Measurements from ENCODE around the gene GNS. TPM values are rescaled to one million over a fixed set of nuclear protein-coding genes. Genes with fewer than 3 reads are reported as not detected.

The GNS gene
- polyA plus RNA-seq, 1 donor from 2014 or later: 39.0 TPM

DNA sequence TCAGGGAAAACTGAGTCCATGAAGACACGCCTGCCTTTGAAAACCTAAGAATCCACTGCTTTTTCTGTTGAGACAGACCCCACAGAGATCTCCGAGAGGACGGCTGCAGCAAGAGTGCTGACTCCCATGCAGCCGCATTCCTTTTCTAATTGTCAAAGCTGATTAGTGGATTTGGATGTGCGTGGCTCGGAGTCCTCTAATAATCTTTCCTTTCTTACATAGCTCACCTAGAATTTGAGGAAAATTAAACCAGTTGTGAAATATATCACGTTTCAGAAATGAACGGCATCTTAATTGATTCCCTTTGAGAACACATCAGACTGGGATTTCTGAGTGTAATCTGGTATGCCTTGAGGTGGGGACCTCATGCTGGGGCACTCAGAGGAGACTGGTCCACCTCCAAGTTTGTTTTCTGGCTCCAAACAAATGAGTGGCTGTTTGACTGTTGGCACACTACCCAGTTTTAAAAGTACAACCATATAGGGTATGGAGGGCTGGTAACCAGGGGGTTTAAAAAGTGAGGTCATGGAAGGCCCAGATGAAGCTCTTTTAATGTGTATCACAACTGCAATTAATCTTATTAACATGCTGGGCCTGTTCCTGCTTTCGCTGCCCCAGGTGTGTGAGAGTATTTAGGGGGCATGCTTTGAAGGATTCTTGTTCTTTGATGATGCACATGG is 85.6 kb downstream of the GNS start:
- Histone ChIP-seq H3K9me3 (ENCODE audit: low read length) (no peaks in the 10 kb centered on the region), H3K27ac (ENCODE audit: low read length) (no peak overlapping the region), H3K36me3 (ENCODE audit: insufficient read depth, low read length) (no peaks in the 10 kb centered on the region), H3K27me3 (ENCODE audit: insufficient read depth, low read depth, low read length) (no peaks in the 10 kb centered on the region), H3K79me2 (replicated peaks; ENCODE audit: insufficient read depth, low read length) (no peaks in the 10 kb centered on the region), H3K9ac (ENCODE audit: low read length) (no peak overlapping the region), H2AFZ (ENCODE audit: low read depth, low read length) (no peak overlapping the region), H4K20me1 (ENCODE audit: insufficient read depth) (no peaks in the 10 kb centered on the region), H3K4me2 (ENCODE audit: low read length) (no peak overlapping the region), H3K4me3 (ENCODE audit: low read length) (no peak overlapping the region), H3F3A (ENCODE audit: insufficient read depth, low read length, poor library complexity, severe bottlenecking) (no peaks in the 10 kb centered on the region), H3K9me2 (ENCODE audit: insufficient read depth, low read length) (no peaks in the 10 kb centered on the region)
- TF ChIP-seq MXI1 (conservative IDR thresholded peaks at IDR 0.05; ENCODE audit: poor library complexity, severe bottlenecking) (no peak), RAD21 (conservative IDR thresholded peaks at IDR 0.05) (no peak), EP300 (conservative IDR thresholded peaks at IDR 0.05; ENCODE audit: poor library complexity, severe bottlenecking) (no peak), TAF1 (IDR thresholded peaks at IDR 0.05; ENCODE audit: low read depth) (no peak), EZH2 (IDR thresholded peaks at IDR 0.05; ENCODE audit: borderline replicate concordance, insufficient read depth, low read length, poor library complexity, severe bottlenecking) (no peak), POLR2AphosphoS5 (IDR thresholded peaks at IDR 0.05) (no peak), CTCF (IDR thresholded peaks at IDR 0.05; ENCODE audit: poor library complexity, severe bottlenecking) (no peak), SMC3 (conservative IDR thresholded peaks at IDR 0.05; ENCODE audit: poor library complexity) (no peak)
- TF ChIP-seq, protein P1, sequence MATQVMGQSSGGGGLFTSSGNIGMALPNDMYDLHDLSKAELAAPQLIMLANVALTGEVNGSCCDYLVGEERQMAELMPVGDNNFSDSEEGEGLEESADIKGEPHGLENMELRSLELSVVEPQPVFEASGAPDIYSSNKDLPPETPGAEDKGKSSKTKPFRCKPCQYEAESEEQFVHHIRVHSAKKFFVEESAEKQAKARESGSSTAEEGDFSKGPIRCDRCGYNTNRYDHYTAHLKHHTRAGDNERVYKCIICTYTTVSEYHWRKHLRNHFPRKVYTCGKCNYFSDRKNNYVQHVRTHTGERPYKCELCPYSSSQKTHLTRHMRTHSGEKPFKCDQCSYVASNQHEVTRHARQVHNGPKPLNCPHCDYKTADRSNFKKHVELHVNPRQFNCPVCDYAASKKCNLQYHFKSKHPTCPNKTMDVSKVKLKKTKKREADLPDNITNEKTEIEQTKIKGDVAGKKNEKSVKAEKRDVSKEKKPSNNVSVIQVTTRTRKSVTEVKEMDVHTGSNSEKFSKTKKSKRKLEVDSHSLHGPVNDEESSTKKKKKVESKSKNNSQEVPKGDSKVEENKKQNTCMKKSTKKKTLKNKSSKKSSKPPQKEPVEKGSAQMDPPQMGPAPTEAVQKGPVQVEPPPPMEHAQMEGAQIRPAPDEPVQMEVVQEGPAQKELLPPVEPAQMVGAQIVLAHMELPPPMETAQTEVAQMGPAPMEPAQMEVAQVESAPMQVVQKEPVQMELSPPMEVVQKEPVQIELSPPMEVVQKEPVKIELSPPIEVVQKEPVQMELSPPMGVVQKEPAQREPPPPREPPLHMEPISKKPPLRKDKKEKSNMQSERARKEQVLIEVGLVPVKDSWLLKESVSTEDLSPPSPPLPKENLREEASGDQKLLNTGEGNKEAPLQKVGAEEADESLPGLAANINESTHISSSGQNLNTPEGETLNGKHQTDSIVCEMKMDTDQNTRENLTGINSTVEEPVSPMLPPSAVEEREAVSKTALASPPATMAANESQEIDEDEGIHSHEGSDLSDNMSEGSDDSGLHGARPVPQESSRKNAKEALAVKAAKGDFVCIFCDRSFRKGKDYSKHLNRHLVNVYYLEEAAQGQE (IDR thresholded peaks at IDR 0.05; ENCODE audit: borderline replicate concordance): no peak

DNA sequence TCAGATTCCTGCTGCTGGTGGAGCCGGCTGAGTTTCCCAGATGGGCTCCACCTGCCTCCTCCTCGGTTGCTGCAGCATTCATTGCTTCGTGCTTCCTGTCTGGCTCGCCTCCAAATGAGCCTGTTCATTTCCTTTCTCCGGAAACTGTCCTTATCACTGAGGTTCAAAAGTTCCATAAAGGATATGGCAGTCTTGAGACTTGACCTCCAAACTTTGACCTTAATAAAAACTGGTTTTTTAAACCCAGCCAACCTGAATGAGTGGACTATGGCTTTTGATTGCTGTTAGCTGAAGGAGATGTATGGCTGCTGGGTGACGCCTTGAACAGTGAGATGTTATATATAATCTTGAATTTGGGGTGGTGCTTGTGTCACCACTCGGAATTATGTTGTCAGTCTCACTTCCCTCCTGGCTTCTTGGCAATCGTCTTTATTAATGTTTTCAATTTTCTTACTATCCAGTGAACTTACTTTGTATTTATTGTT is 86.2 kb downstream of the GNS start:
- no peaks in the 10 kb centered on the region for H3K79me2 ChIP-seq (replicated peaks; ENCODE audit: insufficient read depth, low read length)
- no peaks in the 10 kb centered on the region for H4K20me1 ChIP-seq (ENCODE audit: insufficient read depth)
- no peak for TF ChIP-seq SMC3 (conservative IDR thresholded peaks at IDR 0.05; ENCODE audit: poor library complexity)
- TF ChIP-seq EZH2 (IDR thresholded peaks at IDR 0.05; ENCODE audit: borderline replicate concordance, insufficient read depth, low read length, poor library complexity, severe bottlenecking): no peak
- no peak for TF ChIP-seq TAF1 (IDR thresholded peaks at IDR 0.05; ENCODE audit: low read depth)
- no peak for TF ChIP-seq CTCF (IDR thresholded peaks at IDR 0.05; ENCODE audit: poor library complexity, severe bottlenecking)
- TF ChIP-seq, protein P1 (IDR thresholded peaks at IDR 0.05; ENCODE audit: borderline replicate concordance): no peak
- TF ChIP-seq EP300 (conservative IDR thresholded peaks at IDR 0.05; ENCODE audit: poor library complexity, severe bottlenecking): no peak
- no peak for TF ChIP-seq POLR2AphosphoS5 (IDR thresholded peaks at IDR 0.05)
- no peak for TF ChIP-seq RAD21 (conservative IDR thresholded peaks at IDR 0.05)
- no peak for TF ChIP-seq MXI1 (conservative IDR thresholded peaks at IDR 0.05; ENCODE audit: poor library complexity, severe bottlenecking)
- no peak overlapping the region for H3K4me3 ChIP-seq (ENCODE audit: low read length)
- H3K9me2 ChIP-seq (ENCODE audit: insufficient read depth, low read length): no peaks in the 10 kb centered on the region
- H3K36me3 ChIP-seq (ENCODE audit: insufficient read depth, low read length): no peaks in the 10 kb centered on the region
- no peaks in the 10 kb centered on the region for H3K9me3 ChIP-seq (ENCODE audit: low read length)
- H2AFZ ChIP-seq (ENCODE audit: low read depth, low read length): no peak overlapping the region
- no peaks in the 10 kb centered on the region for H3K27me3 ChIP-seq (ENCODE audit: insufficient read depth, low read depth, low read length)
- H3F3A ChIP-seq (ENCODE audit: insufficient read depth, low read length, poor library complexity, severe bottlenecking): no peaks in the 10 kb centered on the region
- H3K27ac ChIP-seq (ENCODE audit: low read length): no peak overlapping the region
- H3K4me2 ChIP-seq (ENCODE audit: low read length): no peak overlapping the region
- H3K9ac ChIP-seq (ENCODE audit: low read length): no peak overlapping the region
